CD14-positive monocyte (primary cell): ENCODE results near the gene TRIM25. TPM values are rescaled to one million over a fixed set of nuclear protein-coding genes. Genes with fewer than 3 reads are reported as not detected.

Experiments
- DNase-seq, 3 donors: peaks; one replicate each; pipeline ENCODE4 v3.0.0-alpha.2; 2011 to 2022
- H2AFZ ChIP-seq: 2 replicates; pipeline ENCODE4 v1.6.0; 2012; ENCODE audit warnings: mild to moderate bottlenecking, low read depth, low read length, inconsistent platforms; ENCODE audit not compliant: insufficient read depth, poor library complexity, severe bottlenecking
- H3K27ac ChIP-seq, 2 donors: 1 replicate in 1 of 2; 2 replicates in 1 of 2; pipeline ENCODE4 v1.5.1; 2012 to 2013; ENCODE audit warnings: low read length in 2 of 2, control low read depth in 1 of 2, inconsistent platforms in 1 of 2, low read depth in 1 of 2, mild to moderate bottlenecking in 1 of 2
- H3K27me3 ChIP-seq, 2 donors: one replicate each; pipeline versions ENCODE4 v1.6.0 to v1.6.1; 2011 to 2013; ENCODE audit warnings: low read length in 2 of 2; ENCODE audit not compliant: control insufficient read depth in 2 of 2, insufficient read depth in 2 of 2
- H3K36me3 ChIP-seq, 2 donors: replicated peaks in 1 of 2; 1 replicate in 1 of 2; 2 replicates in 1 of 2; pipeline versions ENCODE4 v1.5.1 to v1.6.1; 2012 to 2013; ENCODE audit warnings: low read length in 2 of 2, control low read depth in 1 of 2, inconsistent platforms in 1 of 2, mild to moderate bottlenecking in 1 of 2; ENCODE audit not compliant: insufficient read depth in 2 of 2, control insufficient read depth in 1 of 2
- H3K4me1 ChIP-seq, 2 donors: 1 replicate in 1 of 2; 2 replicates in 1 of 2; pipeline versions ENCODE4 v1.5.1 to v1.6.1; 2012 to 2013; ENCODE audit warnings: low read length in 2 of 2, control low read depth in 1 of 2, inconsistent platforms in 1 of 2, mild to moderate bottlenecking in 1 of 2, moderate library complexity in 1 of 2; ENCODE audit not compliant: insufficient read depth in 2 of 2, control insufficient read depth in 1 of 2
- H3K4me2 ChIP-seq: replicated peaks from 2 replicates; pipeline ENCODE3; 2012; ENCODE audit warnings: low read length, moderate library complexity, mild to moderate bottlenecking; ENCODE audit not compliant: poor library complexity, severe bottlenecking; ENCODE audit errors: extremely low read depth
- H3K4me3 ChIP-seq, 3 experiments: fragments of 200-600 bp in 1 of 3; sonication (generic) in 1 of 3; replicated peaks in 1 of 3; 1 replicate in 2 of 3; 2 replicates in 1 of 3; pipeline ENCODE4 v1.5.1; 2011 to 2013; ENCODE audit warnings: low read length in 3 of 3, mild to moderate bottlenecking in 3 of 3, control low read depth in 2 of 3, low read depth in 2 of 3, inconsistent platforms in 1 of 3, moderate library complexity in 1 of 3
- H3K79me2 ChIP-seq: 2 replicates; pipeline ENCODE4 v1.6.0; 2012; ENCODE audit warnings: mild to moderate bottlenecking, control low read depth, inconsistent platforms, low read length, moderate library complexity; ENCODE audit not compliant: insufficient read depth
- H3K9ac ChIP-seq: 2 replicates; pipeline ENCODE4 v1.6.0; 2017; ENCODE audit warnings: low read length, mild to moderate bottlenecking; ENCODE audit not compliant: insufficient read depth, poor library complexity, severe bottlenecking
- H3K9me3 ChIP-seq, 2 donors: replicated peaks in 1 of 2; 1 replicate in 1 of 2; 2 replicates in 1 of 2; pipeline versions ENCODE4 v1.5.1 to v1.6.1; 2012 to 2013; ENCODE audit warnings: low read length in 2 of 2, control low read depth in 1 of 2; ENCODE audit not compliant: control insufficient read depth in 1 of 2, insufficient read depth in 1 of 2
- H4K20me1 ChIP-seq: 2 replicates; pipeline ENCODE4 v1.6.0; 2012; ENCODE audit warnings: mild to moderate bottlenecking, low read length, control low read depth, moderate library complexity; ENCODE audit not compliant: insufficient read depth
- H3K27ac Mint-ChIP-seq, 7 donors: one replicate each; pipeline ENCODE4 v1.8.0; 2020; ENCODE audit warnings: mild to moderate bottlenecking in 7 of 7, mixed read lengths in 7 of 7, moderate library complexity in 6 of 7, inconsistent platforms in 2 of 7
- H3K27me3 Mint-ChIP-seq, 3 donors: one replicate each; pipeline ENCODE4 v1.8.0; 2021 to 2022; ENCODE audit warnings: low read depth in 3 of 3, mild to moderate bottlenecking in 3 of 3, mixed read lengths in 3 of 3, moderate library complexity in 3 of 3, inconsistent platforms in 1 of 3
- H3K36me3 Mint-ChIP-seq, 2 donors: one replicate each; pipeline ENCODE4 v1.8.0; 2020; ENCODE audit warnings: mixed read lengths in 2 of 2, inconsistent platforms in 1 of 2, mild to moderate bottlenecking in 1 of 2
- H3K4me1 Mint-ChIP-seq: one replicate; pipeline ENCODE4 v1.8.0; 2020; ENCODE audit warnings: mild to moderate bottlenecking, mixed read lengths
- H3K4me3 Mint-ChIP-seq, 2 donors: one replicate each; pipeline ENCODE4 v1.8.0; 2020; ENCODE audit warnings: mild to moderate bottlenecking in 2 of 2, mixed read lengths in 2 of 2, moderate library complexity in 1 of 2
- H3K9me3 Mint-ChIP-seq, 7 donors: one replicate each; pipeline ENCODE4 v1.8.0; 2020 to 2022; ENCODE audit warnings: mixed read lengths in 7 of 7, mild to moderate bottlenecking in 6 of 7, moderate library complexity in 6 of 7, inconsistent platforms in 2 of 7
- WGBS: methylation state at CpG from one replicate; pipeline ENCODE4 v1.1.5; 2013; ENCODE audit warnings: missing lambda C conversion rate; ENCODE audit not compliant: insufficient coverage; 5-methylcytosine and 5-hydroxymethylcytosine counted together
- intact Hi-C, 2 donors: fragments of 100-400 bp; cut with micrococcal nuclease; formaldehyde crosslinking; loops; one replicate each; pipeline versions ENCODE4 v1.15.0 to v1.15.1; 2023
- polyA plus RNA-seq, 3 donors: library from polyadenylated mRNA; depleted of rRNA in 1 of 3; unstranded in 2 of 3; stranded (reverse) in 1 of 3; fragments of 300-500 nt in 2 of 3; fragments of >200 nt in 1 of 3; fragmentation: Illumina TruSeq in 2 of 3; gene quantifications; 1 replicate in 2 of 3; 2 replicates in 1 of 3; pipeline ENCODE4 v1.2.3, GENCODE V29; 2012 to 2021
- TF ChIP-seq, protein P1 (sequence below): fragments of 200-600 bp; IDR thresholded peaks from one replicate; pipeline ENCODE4 v1.8.0; 2022; ENCODE audit warnings: antibody characterized with exemption, mild to moderate bottlenecking

TRIM25 gene
- polyA plus RNA-seq, 3 donors, result 5.4 to 98.3 (median 11.2) TPM

DNA sequence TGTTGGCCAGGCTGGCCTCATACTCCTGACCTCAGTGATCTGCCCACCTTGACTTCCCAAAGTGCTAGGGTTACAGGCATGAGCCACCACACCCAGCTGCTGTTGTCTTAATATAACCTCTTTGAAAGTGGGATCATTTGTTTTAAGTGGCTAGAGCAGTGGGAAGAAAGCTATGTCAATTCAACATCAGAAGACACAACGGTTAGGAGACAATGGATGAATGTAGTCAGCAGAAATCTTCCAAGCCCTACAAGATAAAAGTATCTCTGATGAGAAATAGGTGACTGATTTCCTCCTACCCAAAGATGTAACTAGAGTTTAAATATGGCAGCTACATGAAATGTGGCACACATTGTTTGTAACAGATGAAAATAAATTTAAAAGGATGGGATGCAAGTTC is 20.0 kb upstream of the TRIM25 start:
- DNase-seq, result no peak

DNA sequence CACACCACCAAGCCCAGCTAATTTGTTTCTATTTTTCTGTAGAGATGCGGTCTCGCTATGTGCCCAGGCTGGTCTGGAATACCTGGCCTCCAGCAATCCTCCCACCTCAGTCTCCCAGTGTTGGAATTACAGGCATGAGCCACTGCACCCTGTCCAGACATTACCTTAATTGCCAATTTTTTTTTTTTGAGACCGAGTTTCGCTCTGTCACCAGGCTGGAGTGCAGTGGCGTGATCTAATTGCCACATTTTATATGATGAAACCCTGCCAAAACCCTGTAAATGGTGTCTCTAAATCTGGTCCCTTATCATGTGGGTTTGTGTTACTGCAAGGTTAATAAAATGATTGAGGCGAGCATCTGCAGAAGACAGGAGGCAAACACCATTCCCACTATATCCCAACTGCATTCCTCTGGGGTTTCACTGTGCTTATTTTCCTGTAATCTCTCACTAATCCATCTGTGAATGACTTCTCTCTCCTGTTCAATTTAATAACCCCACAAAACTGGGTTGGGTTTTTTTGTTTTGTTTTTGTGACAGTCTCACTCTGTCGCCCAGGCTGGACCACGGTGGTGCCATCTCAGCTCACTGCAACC is 19.4 kb upstream of the TRIM25 start:
- Mint-ChIP-seq H3K27me3 (peaks cover 0 to 3% (median 0%) of the 10 kb centered on the region in 3 donors), H3K4me3 (no peak overlapping the region), H3K27ac (no peak overlapping the region), H3K9me3 (peaks cover 2 to 29% (median 24%) of the 10 kb centered on the region in 7 donors), H3K4me1 (no peaks in the 10 kb centered on the region), H3K36me3 (peaks cover 26 to 48% of the 10 kb centered on the region in 2 donors)
- no peaks in the 10 kb centered on the region for H3K27me3 ChIP-seq
- H2AFZ ChIP-seq, result no peak overlapping the region
- no peak overlapping the region for H3K9ac ChIP-seq
- peaks cover 5 to 24% of the 10 kb centered on the region in 2 donors for H3K9me3 ChIP-seq
- H3K4me2 ChIP-seq, result no peak overlapping the region
- no peaks in the 10 kb centered on the region for H3K79me2 ChIP-seq
- 100% methylated on average over 2 of the region's 8 CpGs for WGBS
- intact Hi-C loops, result no loop called here
- no peak for DNase-seq
- no peak overlapping the region for H3K4me3 ChIP-seq
- H3K4me1 ChIP-seq, result no peaks in the 10 kb centered on the region
- H3K27ac ChIP-seq, result no peak overlapping the region
- H4K20me1 ChIP-seq, result no peaks in the 10 kb centered on the region
- peaks cover 25 to 42% of the 10 kb centered on the region in 2 donors for H3K36me3 ChIP-seq
- TF ChIP-seq, protein P1, sequence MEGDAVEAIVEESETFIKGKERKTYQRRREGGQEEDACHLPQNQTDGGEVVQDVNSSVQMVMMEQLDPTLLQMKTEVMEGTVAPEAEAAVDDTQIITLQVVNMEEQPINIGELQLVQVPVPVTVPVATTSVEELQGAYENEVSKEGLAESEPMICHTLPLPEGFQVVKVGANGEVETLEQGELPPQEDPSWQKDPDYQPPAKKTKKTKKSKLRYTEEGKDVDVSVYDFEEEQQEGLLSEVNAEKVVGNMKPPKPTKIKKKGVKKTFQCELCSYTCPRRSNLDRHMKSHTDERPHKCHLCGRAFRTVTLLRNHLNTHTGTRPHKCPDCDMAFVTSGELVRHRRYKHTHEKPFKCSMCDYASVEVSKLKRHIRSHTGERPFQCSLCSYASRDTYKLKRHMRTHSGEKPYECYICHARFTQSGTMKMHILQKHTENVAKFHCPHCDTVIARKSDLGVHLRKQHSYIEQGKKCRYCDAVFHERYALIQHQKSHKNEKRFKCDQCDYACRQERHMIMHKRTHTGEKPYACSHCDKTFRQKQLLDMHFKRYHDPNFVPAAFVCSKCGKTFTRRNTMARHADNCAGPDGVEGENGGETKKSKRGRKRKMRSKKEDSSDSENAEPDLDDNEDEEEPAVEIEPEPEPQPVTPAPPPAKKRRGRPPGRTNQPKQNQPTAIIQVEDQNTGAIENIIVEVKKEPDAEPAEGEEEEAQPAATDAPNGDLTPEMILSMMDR, result no peak

More for the DNA sequence above, 20.0 kb upstream of the TRIM25 start:
- Mint-ChIP-seq H3K4me1 (no peaks in the 10 kb centered on the region), H3K9me3 (peaks cover 2 to 26% (median 23%) of the 10 kb centered on the region in 7 donors), H3K36me3 (peaks cover 32 to 54% of the 10 kb centered on the region in 2 donors), H3K27me3 (peaks cover 0 to 3% (median 0%) of the 10 kb centered on the region in 3 donors), H3K27ac (no peak overlapping the region), H3K4me3 (no peak overlapping the region)
- H4K20me1 ChIP-seq, result no peaks in the 10 kb centered on the region
- no peak overlapping the region for H3K4me2 ChIP-seq
- H3K79me2 ChIP-seq, result no peaks in the 10 kb centered on the region
- no peak overlapping the region for H3K4me3 ChIP-seq
- H3K4me1 ChIP-seq, result no peaks in the 10 kb centered on the region
- H3K9me3 ChIP-seq, result peaks cover 4 to 23% of the 10 kb centered on the region in 2 donors
- no peak overlapping the region for H3K27ac ChIP-seq
- intact Hi-C loops, result no loop called here
- H2AFZ ChIP-seq, result no peak overlapping the region
- H3K36me3 ChIP-seq, result peaks cover 25 to 47% of the 10 kb centered on the region in 2 donors
- H3K9ac ChIP-seq, result no peak overlapping the region
- no CpG with 5 or more reads among the region's 1 CpG for WGBS
- TF ChIP-seq, protein P1, result no peak
- H3K27me3 ChIP-seq, result no peaks in the 10 kb centered on the region
